ENCODE measurements around the gene GAS2L3.

- TF ChIP-seq CTCF (IDR thresholded peaks at IDR 0.05; ENCODE audit: control extremely low read depth in 1 of 3, insufficient read depth in 1 of 3, low read depth in 1 of 3, low read length in 3 of 3), result no peak
- no peak for TF ChIP-seq TEAD4 (IDR thresholded peaks at IDR 0.05; ENCODE audit: low read depth, low read length)
- TF ChIP-seq RXRA (IDR thresholded peaks at IDR 0.05; ENCODE audit: insufficient read depth, low read depth, low read length), result no peak
- TF ChIP-seq TAF7 (optimal IDR thresholded peaks at IDR 0.05; ENCODE audit: borderline replicate concordance, low read depth, low read length), result no peak
Observed at GRCh38 chr12:100534625-100535227, 38.8 kb upstream of the GAS2L3 start.
